Karpas-422 (cell line): ENCODE data around the gene PPP2R1A. TPM values are rescaled to one million over a fixed set of nuclear protein-coding genes. Genes with fewer than 3 reads are reported as not detected.
A peak's percentile ranks its signal among the peaks of the same experiment; 100 is the strongest.
"Not testable (repeated sequence)": the region's sequence is repeated elsewhere in the genome, so short reads cannot be mapped to it uniquely, and the experiment has no call there.

ENCODE experiments used
- DNase-seq: peaks from one replicate; pipeline ENCODE4 v3.0.0-alpha.2; 2015
- H2AFZ ChIP-seq: fragments of 200-600 bp; sonication (generic); 2 replicates; pipeline ENCODE4 v1.6.1; 2014; ENCODE audit warnings: antibody characterized with exemption, low read length, mixed read lengths
- H3K27ac ChIP-seq: fragments of 200-600 bp; sonication (generic); 2 replicates; pipeline ENCODE4 v1.5.1; 2014; ENCODE audit warnings: mild to moderate bottlenecking, low read length, moderate library complexity
- H3K27me3 ChIP-seq: fragments of 200-600 bp; sonication (generic); 2 replicates; pipeline ENCODE4 v1.6.1; 2014; ENCODE audit warnings: low read length, mixed read lengths
- H3K36me3 ChIP-seq: fragments of 200-600 bp; sonication (generic); 2 replicates; pipeline ENCODE4 v1.6.1; 2014; ENCODE audit warnings: low read length, mixed read lengths; ENCODE audit not compliant: insufficient read depth
- H3K4me1 ChIP-seq: fragments of 200-600 bp; sonication (generic); 2 replicates; pipeline ENCODE4 v1.6.1; 2014; ENCODE audit warnings: mild to moderate bottlenecking, low read length, mixed read lengths
- H3K4me2 ChIP-seq: fragments of 200-600 bp; sonication (generic); 2 replicates; pipeline ENCODE4 v1.6.1; 2014; ENCODE audit warnings: low read length, low read depth, mild to moderate bottlenecking; ENCODE audit not compliant: poor library complexity, severe bottlenecking
- H3K4me3 ChIP-seq: fragments of 200-600 bp; sonication (generic); 2 replicates; pipeline ENCODE4 v1.5.1; 2014; ENCODE audit warnings: mild to moderate bottlenecking, antibody characterized with exemption, low read length, mixed read lengths
- H3K79me2 ChIP-seq: fragments of 200-600 bp; sonication (generic); 2 replicates; pipeline ENCODE4 v1.6.1; 2014; ENCODE audit warnings: mild to moderate bottlenecking, low read length, mixed read lengths
- H3K9ac ChIP-seq: fragments of 200-600 bp; sonication (generic); 2 replicates; pipeline ENCODE4 v1.6.0; 2014; ENCODE audit warnings: low read length
- H3K9me2 ChIP-seq: fragments of 200-600 bp; sonication (generic), shearing (Covaris generic); replicated peaks from 2 replicates; pipeline ENCODE4 v1.6.0; 2014; ENCODE audit warnings: mild to moderate bottlenecking, low read length, moderate library complexity; ENCODE audit not compliant: insufficient read depth
- H3K9me3 ChIP-seq: fragments of 300-700, 200-600 bp; sonication (generic); 2 replicates; pipeline ENCODE4 v1.6.1; 2014; ENCODE audit warnings: low read length, mixed read lengths
- H4K20me1 ChIP-seq: fragments of 200-600 bp; sonication (generic); 2 replicates; pipeline ENCODE4 v1.6.1; 2014; ENCODE audit warnings: mild to moderate bottlenecking, antibody characterized with exemption, low read length, low read depth; ENCODE audit not compliant: insufficient read depth
- total RNA-seq: library from RNA; depleted of rRNA; stranded (reverse); fragments of >200 nt; shearing (Covaris generic); gene quantifications from 2 replicates; pipeline ENCODE4 v1.2.3, GENCODE V29; 2014; ENCODE audit warnings: low replicate concordance

PPP2R1A gene
- total RNA-seq, 1 experiment from 2014 or later: 169 TPM

GRCh38 chr19:52237197-52237596 is 47.3 kb downstream of the PPP2R1A start:
- no peak for DNase-seq
- Histone ChIP-seq H3K9me3 (no peaks in the 10 kb centered on the region), H4K20me1 (no peaks in the 10 kb centered on the region), H3K27ac (no peak overlapping the region), H3K4me3 (no peak overlapping the region), H3K4me1 (peaks cover 2% of the 10 kb centered on the region; the same call in 1 of the 2 replicates), H3K4me2 (no peak overlapping the region), H3K36me3 (no peaks in the 10 kb centered on the region), H3K27me3 (no peaks in the 10 kb centered on the region), H3K79me2 (no peaks in the 10 kb centered on the region), H3K9me2 (no peaks in the 10 kb centered on the region), H3K9ac (no peak overlapping the region), H2AFZ (no peak overlapping the region)

- Histone ChIP-seq H3K4me1 (peaks cover 2% of the 10 kb centered on the region; the same call in 1 of the 2 replicates), H3K9me2 (no peaks in the 10 kb centered on the region), H3K36me3 (no peaks in the 10 kb centered on the region), H3K4me2 (no peak overlapping the region), H3K4me3 (no peak overlapping the region), H4K20me1 (no peaks in the 10 kb centered on the region), H3K79me2 (no peaks in the 10 kb centered on the region), H2AFZ (no peak overlapping the region), H3K27ac (no peak overlapping the region), H3K9ac (no peak overlapping the region), H3K9me3 (no peaks in the 10 kb centered on the region), H3K27me3 (no peaks in the 10 kb centered on the region)
- DNase-seq: peak; percentile 90
Measured at GRCh38 chr19:52237771-52238400, 48.0 kb downstream of the PPP2R1A start.

GRCh38 chr19:52244021-52244420 is 54.2 kb downstream of the PPP2R1A start:
- no peaks in the 10 kb centered on the region for H3K36me3 ChIP-seq
- H3K4me1 ChIP-seq: no peaks in the 10 kb centered on the region
- no peak overlapping the region for H2AFZ ChIP-seq
- no peak overlapping the region for H3K4me3 ChIP-seq
- no peaks in the 10 kb centered on the region for H3K9me3 ChIP-seq
- no peaks in the 10 kb centered on the region for H3K79me2 ChIP-seq
- no peaks in the 10 kb centered on the region for H3K27me3 ChIP-seq
- H4K20me1 ChIP-seq: no peaks in the 10 kb centered on the region
- H3K27ac ChIP-seq: no peak overlapping the region
- H3K4me2 ChIP-seq: no peak overlapping the region
- DNase-seq: no peak
- no peak overlapping the region for H3K9ac ChIP-seq
- H3K9me2 ChIP-seq: no peaks in the 10 kb centered on the region

- Histone ChIP-seq H2AFZ (no peak overlapping the region), H3K79me2 (no peaks in the 10 kb centered on the region), H3K9ac (no peak overlapping the region), H3K9me3 (no peaks in the 10 kb centered on the region), H3K27me3 (no peaks in the 10 kb centered on the region), H4K20me1 (no peaks in the 10 kb centered on the region), H3K36me3 (no peaks in the 10 kb centered on the region), H3K4me1 (no peaks in the 10 kb centered on the region), H3K4me3 (no peak overlapping the region), H3K9me2 (no peaks in the 10 kb centered on the region), H3K27ac (no peak overlapping the region), H3K4me2 (no peak overlapping the region)
- DNase-seq: peak; percentile 91
Measured at GRCh38 chr19:52248241-52248640, 58.4 kb downstream of the PPP2R1A start.

- Histone ChIP-seq H3K79me2 (no peaks in the 10 kb centered on the region), H2AFZ (no peak overlapping the region), H3K9me3 (no peaks in the 10 kb centered on the region), H3K36me3 (no peaks in the 10 kb centered on the region), H3K27ac (no peak overlapping the region), H3K4me1 (no peaks in the 10 kb centered on the region), H3K9ac (no peak overlapping the region), H3K27me3 (no peaks in the 10 kb centered on the region), H3K9me2 (no peaks in the 10 kb centered on the region), H3K4me2 (no peak overlapping the region), H4K20me1 (no peaks in the 10 kb centered on the region), H3K4me3 (no peak overlapping the region)
- DNase-seq: no peak
Measured at GRCh38 chr19:52258426-52258825, 68.6 kb downstream of the PPP2R1A start.

- not testable (repeated sequence) for H3K27me3 ChIP-seq, DNase-seq
Measured at GRCh38 chr19:52265556-52265955, 75.7 kb downstream of the PPP2R1A start.

GRCh38 chr19:52269338-52270261 is 79.7 kb downstream of the PPP2R1A start, which contains the start of gene ZNF766:
Gene ZNF766 (plus strand): TSS chr19:52269587. CDS start chr19:52269614, 27 bp downstream.
- H4K20me1 ChIP-seq: no peaks in the 10 kb centered on the region
- H3K9ac ChIP-seq: peak within 1 kb of the TSS; percentile 89
- H3K36me3 ChIP-seq: peaks cover 38% of the 10 kb centered on the region
- peak within 1 kb of the TSS; percentile 85 for H3K4me3 ChIP-seq
- H2AFZ ChIP-seq: peak within 1 kb of the TSS; percentile 89
- H3K27ac ChIP-seq: peak within 1 kb of the TSS; percentile 64
- peaks cover 26% of the 10 kb centered on the region for H3K9me3 ChIP-seq
- peak within 1 kb of the TSS; percentile 77 for H3K4me2 ChIP-seq
- H3K9me2 ChIP-seq: no peaks in the 10 kb centered on the region
- peaks cover 52% of the 10 kb centered on the region for H3K79me2 ChIP-seq
- H3K4me1 ChIP-seq: peaks cover 13% of the 10 kb centered on the region
- H3K27me3 ChIP-seq: no peaks in the 10 kb centered on the region
- peak; percentile 100 for DNase-seq

More at GRCh38 chr19:52265556-52265955, 75.7 kb downstream of the PPP2R1A start:
- not testable (repeated sequence) for H3K4me2 ChIP-seq, H3K4me3 ChIP-seq, H3K9me3 ChIP-seq, H2AFZ ChIP-seq, H3K9ac ChIP-seq, H3K4me1 ChIP-seq, H3K27ac ChIP-seq, H4K20me1 ChIP-seq, H3K9me2 ChIP-seq, H3K36me3 ChIP-seq
- peaks cover 12% of the 10 kb centered on the region for H3K79me2 ChIP-seq

- H3K4me1 ChIP-seq: peaks cover 13% of the 10 kb centered on the region
- peak overlapping the region; percentile 85 for H3K4me3 ChIP-seq
- no peaks in the 10 kb centered on the region for H3K27me3 ChIP-seq
- H3K27ac ChIP-seq: peak overlapping the region; percentile 64
- no peaks in the 10 kb centered on the region for H4K20me1 ChIP-seq
- DNase-seq: peak; percentile 71
- peaks cover 29% of the 10 kb centered on the region for H3K9me3 ChIP-seq
- H3K36me3 ChIP-seq: peaks cover 46% of the 10 kb centered on the region
- H3K79me2 ChIP-seq: peaks cover 60% of the 10 kb centered on the region
- H3K9ac ChIP-seq: peak overlapping the region; percentile 89
- H3K9me2 ChIP-seq: no peaks in the 10 kb centered on the region
- peak overlapping the region; percentile 77 for H3K4me2 ChIP-seq
- H2AFZ ChIP-seq: no peak overlapping the region
Measured at GRCh38 chr19:52270266-52270885, 80.5 kb downstream of the PPP2R1A start.
